Measurements from ENCODE around the gene PRUNE2. TPM values are rescaled to one million over a fixed set of nuclear protein-coding genes. Genes with fewer than 3 reads are reported as not detected.

PRUNE2 gene
- total and polyA plus RNA-seq, 8 donors: 1.4 to 19.1 (median 4.6) TPM

DNA sequence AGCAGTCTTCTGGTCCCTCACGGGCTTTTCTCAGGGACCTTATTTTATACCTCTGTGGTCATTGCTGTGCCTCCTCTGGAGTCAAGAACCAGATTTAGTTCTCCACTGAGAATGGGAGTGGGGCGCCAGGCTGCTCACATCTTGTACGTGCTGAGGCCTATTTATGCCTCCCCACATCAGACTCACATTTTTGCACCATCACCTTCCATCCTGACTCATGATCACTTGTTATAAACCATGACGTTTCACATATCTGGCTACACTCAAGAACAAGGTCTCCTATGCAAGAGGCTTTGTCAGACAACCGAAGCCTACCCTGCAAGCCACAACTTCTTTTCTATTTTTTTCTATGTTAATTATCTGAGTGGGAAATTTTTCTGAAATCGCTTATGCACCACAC, 10.7 kb downstream of the PRUNE2 start:
- H3K4me1 ChIP-seq: no peaks in the 10 kb centered on the region
- H3K4me3 ChIP-seq: no peak overlapping the region
- H3K27ac ChIP-seq: no peak overlapping the region
- TF ChIP-seq, protein P1, sequence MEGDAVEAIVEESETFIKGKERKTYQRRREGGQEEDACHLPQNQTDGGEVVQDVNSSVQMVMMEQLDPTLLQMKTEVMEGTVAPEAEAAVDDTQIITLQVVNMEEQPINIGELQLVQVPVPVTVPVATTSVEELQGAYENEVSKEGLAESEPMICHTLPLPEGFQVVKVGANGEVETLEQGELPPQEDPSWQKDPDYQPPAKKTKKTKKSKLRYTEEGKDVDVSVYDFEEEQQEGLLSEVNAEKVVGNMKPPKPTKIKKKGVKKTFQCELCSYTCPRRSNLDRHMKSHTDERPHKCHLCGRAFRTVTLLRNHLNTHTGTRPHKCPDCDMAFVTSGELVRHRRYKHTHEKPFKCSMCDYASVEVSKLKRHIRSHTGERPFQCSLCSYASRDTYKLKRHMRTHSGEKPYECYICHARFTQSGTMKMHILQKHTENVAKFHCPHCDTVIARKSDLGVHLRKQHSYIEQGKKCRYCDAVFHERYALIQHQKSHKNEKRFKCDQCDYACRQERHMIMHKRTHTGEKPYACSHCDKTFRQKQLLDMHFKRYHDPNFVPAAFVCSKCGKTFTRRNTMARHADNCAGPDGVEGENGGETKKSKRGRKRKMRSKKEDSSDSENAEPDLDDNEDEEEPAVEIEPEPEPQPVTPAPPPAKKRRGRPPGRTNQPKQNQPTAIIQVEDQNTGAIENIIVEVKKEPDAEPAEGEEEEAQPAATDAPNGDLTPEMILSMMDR (IDR thresholded peaks at IDR 0.05): no peak
- intact Hi-C loops (cut with DNase I): no loop called here
- no peak for FAIRE-seq
- ATAC-seq: no peak
- no peaks in the 10 kb centered on the region for H3K9me3 ChIP-seq
- no peaks in the 10 kb centered on the region for H3K36me3 ChIP-seq
- 62 to 85% methylated on average over 6 of the region's 6 CpGs for WGBS, 2 donors
- DNase-seq: no peak
- H3K27me3 ChIP-seq: no peaks in the 10 kb centered on the region

DNA sequence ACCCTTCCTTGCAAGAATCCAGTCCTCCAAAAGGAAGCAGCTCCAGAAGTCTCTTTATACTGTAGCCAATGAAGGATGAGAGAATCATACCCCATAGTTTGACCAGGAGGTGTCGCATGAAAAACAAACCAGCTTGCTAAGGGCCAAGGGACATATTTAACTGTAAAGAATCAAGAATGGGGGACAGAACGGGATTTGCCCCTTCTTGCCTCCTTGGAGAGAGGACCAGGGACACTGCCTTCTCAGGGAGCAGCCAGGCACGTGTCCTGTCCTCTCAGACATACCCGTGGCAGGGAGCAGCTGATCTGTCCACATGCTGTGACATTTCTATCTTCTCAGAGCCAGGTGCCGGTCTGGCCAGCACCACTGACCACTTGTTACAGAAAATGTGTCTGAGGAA, 11.7 kb downstream of the PRUNE2 start:
- intact Hi-C loops (cut with DNase I): no loop called here
- Histone ChIP-seq H3K4me1 (no peaks in the 10 kb centered on the region), H3K4me3 (no peak overlapping the region), H3K27me3 (no peaks in the 10 kb centered on the region), H3K36me3 (no peaks in the 10 kb centered on the region), H3K9me3 (no peaks in the 10 kb centered on the region), H3K27ac (no peak overlapping the region)
- WGBS, 2 donors: 50 to 77% methylated on average over 5 of the region's 5 CpGs
- no peak for FAIRE-seq
- TF ChIP-seq, protein P1 (IDR thresholded peaks at IDR 0.05): no peak
- ATAC-seq: no peak
- DNase-seq: no peak

DNA sequence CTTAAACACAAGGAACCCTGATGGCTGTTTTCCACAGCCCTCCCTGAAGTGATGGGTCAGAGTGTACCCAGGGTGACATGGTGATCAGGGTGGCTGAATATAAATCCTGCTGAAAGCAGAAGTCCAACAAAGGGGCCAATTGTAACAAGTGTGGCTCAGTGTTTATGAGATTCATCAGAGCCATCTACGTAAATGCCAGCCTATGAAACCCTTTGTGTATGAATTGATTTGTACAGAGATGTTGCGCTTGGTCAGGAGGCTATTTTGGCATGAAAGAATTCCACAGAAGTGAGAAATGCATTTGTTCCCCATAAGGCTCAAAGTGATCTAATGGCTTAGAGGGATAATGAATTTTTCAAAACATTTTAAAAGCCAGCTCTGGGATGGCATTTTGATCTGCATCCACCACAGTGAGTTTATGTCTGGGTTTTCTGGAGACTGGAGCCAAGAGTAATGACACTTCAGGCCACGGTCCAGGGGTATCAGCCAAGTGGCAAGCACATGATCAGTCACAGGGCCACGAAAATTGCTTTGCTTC, 12.4 kb downstream of the PRUNE2 start:
- intact Hi-C loops (cut with DNase I): no loop called here
- 59 to 71% methylated on average over 4 of the region's 4 CpGs for WGBS, 2 donors
- TF ChIP-seq, protein P1 (IDR thresholded peaks at IDR 0.05): no peak
- H3K27ac ChIP-seq: no peak overlapping the region
- no peaks in the 10 kb centered on the region for H3K4me1 ChIP-seq
- DNase-seq: no peak
- FAIRE-seq: no peak
- H3K4me3 ChIP-seq: no peak overlapping the region
- no peaks in the 10 kb centered on the region for H3K36me3 ChIP-seq
- no peaks in the 10 kb centered on the region for H3K9me3 ChIP-seq
- no peak for ATAC-seq
- H3K27me3 ChIP-seq: no peaks in the 10 kb centered on the region

DNA sequence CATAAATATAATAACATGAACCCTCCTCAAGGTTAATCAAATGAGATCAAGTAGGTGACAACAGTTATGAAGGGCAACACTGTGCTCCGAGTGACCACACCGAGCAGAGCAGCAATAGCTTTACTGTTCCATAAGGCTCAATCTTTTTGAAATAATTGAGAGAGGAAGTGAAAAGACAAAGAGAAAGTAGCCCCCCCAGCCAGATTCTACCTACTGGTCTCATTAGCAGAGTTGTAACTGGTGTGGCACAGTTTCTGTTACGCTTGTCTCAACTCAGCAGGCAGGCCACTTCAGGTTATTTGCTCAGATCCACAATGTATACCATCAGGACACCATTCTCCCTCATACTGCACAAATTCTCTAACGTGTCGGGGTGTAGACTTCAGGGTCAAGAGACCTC, 14.0 kb downstream of the PRUNE2 start:
- no peak overlapping the region for H3K27ac ChIP-seq
- 72 to 82% methylated on average over 5 of the region's 5 CpGs for WGBS, 2 donors
- no peaks in the 10 kb centered on the region for H3K4me1 ChIP-seq
- FAIRE-seq: no peak
- H3K27me3 ChIP-seq: no peaks in the 10 kb centered on the region
- TF ChIP-seq, protein P1 (IDR thresholded peaks at IDR 0.05): no peak
- ATAC-seq: no peak
- intact Hi-C loops (cut with DNase I): no loop called here
- DNase-seq: no peak
- no peaks in the 10 kb centered on the region for H3K36me3 ChIP-seq
- no peak overlapping the region for H3K4me3 ChIP-seq
- no peaks in the 10 kb centered on the region for H3K9me3 ChIP-seq

DNA sequence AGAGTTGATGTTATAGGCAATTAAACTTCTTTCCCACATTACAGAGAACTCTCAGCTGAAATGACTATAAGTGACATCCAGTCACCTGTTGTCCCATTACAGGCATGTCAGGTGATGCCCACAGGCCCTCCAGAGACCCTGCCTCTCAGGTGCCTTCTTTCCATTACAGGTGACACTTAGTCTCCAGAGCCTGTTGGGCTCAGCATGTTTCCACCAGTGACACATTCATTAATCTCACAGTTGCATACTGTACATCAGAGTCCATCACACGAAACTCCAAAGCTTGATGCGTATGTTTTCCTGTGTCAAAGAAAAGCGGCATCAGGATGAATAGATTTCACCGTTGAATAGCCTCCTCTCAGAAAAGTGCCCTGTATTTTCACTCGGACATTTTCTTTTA, 14.6 kb downstream of the PRUNE2 start:
- TF ChIP-seq, protein P1 (IDR thresholded peaks at IDR 0.05): no peak
- Histone ChIP-seq H3K27ac (no peak overlapping the region), H3K36me3 (no peaks in the 10 kb centered on the region), H3K4me3 (no peak overlapping the region), H3K27me3 (no peaks in the 10 kb centered on the region), H3K4me1 (no peaks in the 10 kb centered on the region), H3K9me3 (no peaks in the 10 kb centered on the region)
- WGBS, 2 donors: 72 to 82% methylated on average over 5 of the region's 5 CpGs
- no peak for ATAC-seq
- intact Hi-C loops (cut with DNase I): no loop called here
- no peak for FAIRE-seq
- DNase-seq: no peak
